AG09319 (cell line): Measurements from ENCODE around the gene EPC1.
A peak's percentile ranks its signal among the peaks of the same experiment; 100 is the strongest.

Experiments used
- DNase-seq: peaks from one replicate; pipeline ENCODE4 v3.0.0-alpha.2; 2010; ENCODE audit warnings: low read depth; ENCODE audit errors: extremely low read depth
- TF ChIP-seq, protein P1 (sequence below): IDR thresholded peaks from 2 replicates; pipeline ENCODE4 v1.5.1; 2011; ENCODE audit warnings: low read depth, mild to moderate bottlenecking, inconsistent platforms, low read length, moderate library complexity

Gene EPC1

DNA sequence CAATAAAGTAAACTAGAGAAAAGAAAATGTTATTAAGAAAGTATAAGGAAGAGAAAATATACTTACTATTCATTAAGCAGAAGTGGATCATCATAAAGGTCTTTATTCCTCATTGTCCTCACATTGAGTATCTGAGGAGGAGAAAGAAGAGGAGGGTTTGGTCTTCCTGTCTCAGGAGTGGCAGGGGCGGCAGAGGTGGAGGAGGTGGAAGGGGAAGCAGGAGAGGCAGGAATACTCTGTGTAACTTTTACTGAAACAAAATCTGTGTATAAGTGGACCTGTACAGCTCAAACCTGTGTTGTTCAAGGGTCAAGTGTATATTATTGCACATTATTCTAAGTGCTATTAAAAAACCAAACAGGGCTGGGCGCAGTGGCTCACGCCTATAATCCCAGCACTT, 34.2 kb upstream of the EPC1 start:
- DNase-seq = no peak
- TF ChIP-seq, protein P1, sequence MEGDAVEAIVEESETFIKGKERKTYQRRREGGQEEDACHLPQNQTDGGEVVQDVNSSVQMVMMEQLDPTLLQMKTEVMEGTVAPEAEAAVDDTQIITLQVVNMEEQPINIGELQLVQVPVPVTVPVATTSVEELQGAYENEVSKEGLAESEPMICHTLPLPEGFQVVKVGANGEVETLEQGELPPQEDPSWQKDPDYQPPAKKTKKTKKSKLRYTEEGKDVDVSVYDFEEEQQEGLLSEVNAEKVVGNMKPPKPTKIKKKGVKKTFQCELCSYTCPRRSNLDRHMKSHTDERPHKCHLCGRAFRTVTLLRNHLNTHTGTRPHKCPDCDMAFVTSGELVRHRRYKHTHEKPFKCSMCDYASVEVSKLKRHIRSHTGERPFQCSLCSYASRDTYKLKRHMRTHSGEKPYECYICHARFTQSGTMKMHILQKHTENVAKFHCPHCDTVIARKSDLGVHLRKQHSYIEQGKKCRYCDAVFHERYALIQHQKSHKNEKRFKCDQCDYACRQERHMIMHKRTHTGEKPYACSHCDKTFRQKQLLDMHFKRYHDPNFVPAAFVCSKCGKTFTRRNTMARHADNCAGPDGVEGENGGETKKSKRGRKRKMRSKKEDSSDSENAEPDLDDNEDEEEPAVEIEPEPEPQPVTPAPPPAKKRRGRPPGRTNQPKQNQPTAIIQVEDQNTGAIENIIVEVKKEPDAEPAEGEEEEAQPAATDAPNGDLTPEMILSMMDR = no peak

DNA sequence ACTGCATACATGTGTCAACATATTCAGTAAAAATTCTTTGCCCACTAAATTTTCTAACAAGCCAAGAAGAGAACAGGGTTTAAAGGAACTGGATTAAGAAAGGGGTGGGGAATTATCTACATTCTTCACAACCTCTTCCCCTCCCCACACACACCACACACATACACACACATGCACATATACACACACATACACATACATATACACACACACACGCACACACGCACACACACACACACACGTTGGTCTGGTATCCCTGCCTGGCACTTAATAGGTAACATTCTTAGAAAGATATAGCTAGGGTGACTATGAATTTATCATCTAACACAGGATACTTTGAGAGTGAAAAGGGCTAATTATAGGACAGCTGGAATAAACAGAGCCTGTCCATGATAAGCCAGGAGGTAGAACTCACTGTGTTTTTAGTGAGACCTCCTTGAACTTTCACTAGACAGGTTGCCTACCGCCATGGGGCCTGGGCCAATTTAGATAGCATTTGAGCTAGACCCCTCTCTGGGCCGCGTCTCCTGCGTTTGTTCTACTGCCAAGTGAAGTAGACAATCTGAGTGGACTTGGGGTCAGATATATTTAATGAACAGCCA, 33.1 kb upstream of the EPC1 start:
- no peak for DNase-seq
- TF ChIP-seq, protein P1 = no peak

DNA sequence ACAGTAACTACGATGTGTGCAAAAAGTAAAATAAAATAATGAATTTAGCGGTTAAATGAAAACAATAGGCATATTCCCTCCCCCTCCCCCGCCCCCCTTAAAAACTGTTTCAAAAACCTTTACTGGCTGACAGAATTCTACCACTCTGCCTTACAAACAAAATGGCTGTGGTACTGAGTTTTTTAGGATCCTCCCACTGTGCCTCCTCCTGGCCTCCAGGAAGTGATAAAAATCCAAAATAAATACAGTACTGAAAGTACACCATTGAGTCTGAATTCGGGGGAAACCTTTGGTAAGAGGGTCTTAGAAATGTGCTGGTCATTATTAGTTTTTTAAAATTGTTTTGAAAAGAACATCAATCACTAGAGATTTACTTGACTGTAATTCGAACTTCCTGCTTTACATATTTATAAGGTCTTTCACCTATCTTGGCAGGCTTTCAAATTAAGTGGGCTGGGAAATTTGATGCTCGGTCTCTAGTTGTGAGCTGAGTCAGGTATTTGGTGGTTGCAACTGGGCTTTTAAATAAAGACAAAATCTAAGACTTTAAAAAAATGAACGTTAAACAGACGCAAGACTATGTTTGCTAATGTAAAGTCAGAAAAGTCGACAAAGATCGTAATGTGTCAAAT, 32.5 kb upstream of the EPC1 start:
- DNase-seq = peak; percentile 20
- TF ChIP-seq, protein P1 = no peak

DNA sequence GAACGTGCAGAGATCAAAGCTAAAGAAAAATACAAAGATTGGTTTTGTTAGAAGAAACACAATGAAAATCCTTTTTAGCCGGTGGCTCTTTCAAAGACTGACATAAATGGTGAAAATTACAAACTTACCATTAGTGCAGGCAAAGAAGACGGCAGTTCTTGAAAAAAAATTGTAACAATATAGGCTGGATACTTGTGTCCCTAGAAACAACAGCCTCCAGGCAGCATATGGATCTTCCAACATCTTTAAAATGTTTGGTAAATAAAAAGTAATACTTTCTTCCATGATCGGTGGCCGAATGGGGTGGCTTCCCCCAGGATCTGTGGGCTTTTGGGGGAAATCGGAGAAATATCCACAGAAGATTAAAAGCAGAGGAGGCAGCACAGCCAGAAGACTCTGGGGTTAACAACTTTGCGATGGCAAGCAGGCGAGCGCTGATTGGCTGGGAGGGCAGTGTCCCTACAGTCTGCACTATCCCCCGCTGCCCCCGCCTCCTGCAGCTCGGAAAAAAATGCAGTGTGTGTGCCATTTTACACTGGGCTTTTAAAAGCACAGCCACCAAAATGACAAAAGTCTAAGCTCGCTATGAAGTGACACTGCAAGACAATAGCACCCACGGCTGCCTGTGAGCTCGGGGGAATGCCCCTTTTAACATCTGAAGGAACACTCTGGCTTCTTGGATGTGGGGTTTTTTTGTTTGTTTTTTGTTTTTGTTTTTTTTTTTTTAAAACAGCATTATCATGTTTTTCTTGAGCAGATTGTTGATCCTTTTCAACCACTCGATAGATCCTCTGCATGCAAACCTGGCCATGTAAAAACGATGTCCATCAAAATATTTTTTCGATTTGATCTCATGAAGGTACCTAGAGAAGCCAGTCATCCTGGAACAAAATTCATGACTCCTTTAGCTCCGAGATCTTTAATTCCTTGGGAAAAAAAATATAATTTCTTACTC, 31.7 kb upstream of the EPC1 start:
- TF ChIP-seq, protein P1 = no peak
- peak; percentile 69 for DNase-seq

DNA sequence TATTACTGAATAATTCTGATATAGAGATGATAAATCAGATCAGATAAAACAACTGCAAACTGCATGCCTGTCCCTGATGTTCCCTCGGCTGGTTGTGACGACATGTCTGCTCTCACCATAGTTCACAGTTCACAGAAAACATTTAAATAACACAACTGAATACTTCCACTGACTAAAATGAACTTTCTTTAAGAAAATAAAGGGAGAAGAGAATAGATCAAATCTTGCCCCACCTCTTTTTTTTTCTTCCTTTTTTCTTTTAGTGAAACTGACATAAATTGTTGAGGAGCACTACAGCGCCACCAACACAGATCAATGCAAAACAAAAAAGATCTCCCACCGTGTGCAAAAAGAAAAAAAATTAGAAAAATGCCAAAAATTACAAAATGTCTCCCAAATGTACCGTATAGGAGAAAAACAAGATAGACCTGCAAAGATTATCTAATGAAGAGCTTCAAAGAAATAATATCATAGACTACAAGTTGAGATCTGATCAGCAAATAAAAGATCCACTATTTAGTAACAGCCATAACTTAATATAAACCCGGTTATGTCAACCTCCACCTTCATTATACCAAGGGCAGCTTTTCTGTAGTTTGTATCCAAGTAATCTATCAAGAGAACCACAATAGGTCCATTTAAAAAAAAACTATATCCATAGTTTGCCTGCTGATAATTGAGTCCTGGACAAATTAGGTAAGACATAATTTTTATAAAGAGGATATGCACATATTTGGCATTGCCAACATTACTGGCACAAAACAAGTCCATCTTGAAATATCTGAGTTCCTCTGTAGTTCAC, 30.7 kb upstream of the EPC1 start:
- TF ChIP-seq, protein P1 = peak; percentile 46

DNA sequence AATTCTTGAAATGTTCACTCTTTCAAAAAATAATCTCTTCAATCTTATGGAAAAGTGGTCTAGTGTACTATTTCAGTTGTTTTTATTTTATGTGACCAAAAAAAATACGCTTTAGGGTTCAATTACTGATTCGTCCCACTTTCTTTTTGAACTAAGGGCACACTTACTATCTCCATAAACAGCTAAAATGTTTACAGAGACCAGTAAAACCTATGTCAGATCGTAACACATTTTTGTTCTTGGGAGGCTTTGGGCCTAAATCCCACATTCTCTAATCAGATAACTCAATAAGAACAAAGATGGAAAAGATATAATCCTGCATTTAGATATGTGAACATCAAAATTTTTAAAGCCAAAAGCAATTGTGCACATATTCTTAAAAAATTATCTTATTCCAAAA, 29.8 kb upstream of the EPC1 start:
- DNase-seq = no peak
- TF ChIP-seq, protein P1 = no peak

More for the DNA sequence above, 30.7 kb upstream of the EPC1 start:
- no peak for DNase-seq
